A549 (cell line): ENCODE results near the gene DISP3.

ENCODE experiments used
- CBX2 ChIP-seq: fragments of 200-600 bp; sonication (generic); IDR thresholded peaks from 2 replicates; pipeline ENCODE4 v1.6.1; 2016; ENCODE audit warnings: low read depth, mild to moderate bottlenecking, borderline replicate concordance
- RAD21 ChIP-seq, 2 experiments: fragments of >200 bp in 1 of 2; sonication (Bioruptor Twin) in 1 of 2; formaldehyde crosslinking in 1 of 2; IDR thresholded peaks in 1 of 2; conservative IDR thresholded peaks in 1 of 2; 2 replicates in 1 of 2; 3 replicates in 1 of 2; pipeline ENCODE4 v1.6.1; 2012 to 2018; ENCODE audit warnings: inconsistent platforms in 1 of 2
- ZNF302 ChIP-seq: fragments of 250-450 bp; sonication (Bioruptor Pico); IDR thresholded peaks from 2 replicates; pipeline ENCODE4 v1.9.0; 2021; ENCODE audit warnings: inconsistent platforms, mild to moderate bottlenecking, moderate library complexity
- TF ChIP-seq, protein P1 (sequence below): fragments of >200 bp; sonication (Bioruptor Twin); formaldehyde crosslinking; IDR thresholded peaks from 3 replicates; pipeline ENCODE4 v1.5.1; 2016

DNA sequence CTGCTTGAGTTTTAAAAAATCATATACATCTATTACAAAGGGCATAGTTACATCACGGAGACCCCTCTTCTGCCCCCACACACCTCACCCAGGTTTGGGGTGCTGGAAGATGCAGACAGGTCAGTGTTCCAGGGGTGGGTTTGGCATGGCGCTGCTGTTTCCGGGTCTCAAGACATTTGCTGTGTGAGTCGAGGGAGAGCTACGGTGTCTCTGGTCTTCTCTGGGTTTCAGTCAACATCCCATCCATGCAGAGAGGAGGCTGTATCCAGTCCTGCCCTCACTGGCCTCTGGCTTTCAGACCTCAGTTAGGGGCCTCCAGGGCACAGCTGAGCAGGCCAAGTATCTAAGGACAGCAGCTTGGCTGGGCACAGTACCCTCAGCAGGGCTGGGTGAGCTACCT lies 28.6 kb upstream of the DISP3 start:
- TF ChIP-seq ZNF302: no peak
- TF ChIP-seq RAD21 (conservative IDR thresholded peaks at IDR 0.05 in 1 of 2, IDR thresholded peaks at IDR 0.05 in 1 of 2): no peak
- no peak for TF ChIP-seq CBX2
- TF ChIP-seq, protein P1, sequence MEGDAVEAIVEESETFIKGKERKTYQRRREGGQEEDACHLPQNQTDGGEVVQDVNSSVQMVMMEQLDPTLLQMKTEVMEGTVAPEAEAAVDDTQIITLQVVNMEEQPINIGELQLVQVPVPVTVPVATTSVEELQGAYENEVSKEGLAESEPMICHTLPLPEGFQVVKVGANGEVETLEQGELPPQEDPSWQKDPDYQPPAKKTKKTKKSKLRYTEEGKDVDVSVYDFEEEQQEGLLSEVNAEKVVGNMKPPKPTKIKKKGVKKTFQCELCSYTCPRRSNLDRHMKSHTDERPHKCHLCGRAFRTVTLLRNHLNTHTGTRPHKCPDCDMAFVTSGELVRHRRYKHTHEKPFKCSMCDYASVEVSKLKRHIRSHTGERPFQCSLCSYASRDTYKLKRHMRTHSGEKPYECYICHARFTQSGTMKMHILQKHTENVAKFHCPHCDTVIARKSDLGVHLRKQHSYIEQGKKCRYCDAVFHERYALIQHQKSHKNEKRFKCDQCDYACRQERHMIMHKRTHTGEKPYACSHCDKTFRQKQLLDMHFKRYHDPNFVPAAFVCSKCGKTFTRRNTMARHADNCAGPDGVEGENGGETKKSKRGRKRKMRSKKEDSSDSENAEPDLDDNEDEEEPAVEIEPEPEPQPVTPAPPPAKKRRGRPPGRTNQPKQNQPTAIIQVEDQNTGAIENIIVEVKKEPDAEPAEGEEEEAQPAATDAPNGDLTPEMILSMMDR: no peak
